Caco-2 (cell line): ENCODE results near the gene ATAD2B. TPM values are rescaled to one million over a fixed set of nuclear protein-coding genes. Genes with fewer than 3 reads are reported as not detected.

Source experiments
- BruUV-seq: library from RNA; stranded (reverse); fragments of 400-500 nt; replicated peaks from 2 replicates; lab custom pipeline; 2021; lab: Mats Ljungman, UMichigan
- CTCF ChIA-PET: fragments of 300-600 bp; sonication (Branson Sonifier 250); formaldehyde crosslinking; loops from one replicate; lab custom pipeline; 2022; ENCODE audit warnings: antibody characterized with exemption; lab: Charles Lee
- POLR2A ChIA-PET: fragments of 300-600 bp; sonication (Branson Sonifier 250); formaldehyde crosslinking; loops from one replicate; lab custom pipeline; 2022; ENCODE audit warnings: antibody characterized with exemption; lab: Charles Lee
- DNase-seq, 2 experiments: peaks; one replicate each; pipeline versions ENCODE4 v3.0.0 to v3.0.0-alpha.2; 2020 to 2022
- H3K27me3 ChIP-seq: replicated peaks from 2 replicates; pipeline ENCODE4 v1.6.0; 2011; ENCODE audit warnings: low read length; ENCODE audit not compliant: control insufficient read depth, insufficient read depth
- H3K36me3 ChIP-seq: 2 replicates; pipeline ENCODE4 v1.5.1; 2011; ENCODE audit warnings: low read length; ENCODE audit not compliant: control insufficient read depth, insufficient read depth
- H3K4me1 ChIP-seq: fragments of 250-450 bp; sonication (Bioruptor Pico); 2 replicates; pipeline ENCODE4 v1.5.1; 2020; ENCODE audit warnings: mild to moderate bottlenecking
- H3K4me3 ChIP-seq: 2 replicates; pipeline ENCODE4 v1.5.1; 2011; ENCODE audit warnings: low read depth, mild to moderate bottlenecking, control low read depth, low read length
- H3K9me3 ChIP-seq: fragments of 250-450 bp; sonication (Bioruptor Pico); 2 replicates; pipeline ENCODE4 v1.5.1; 2020; ENCODE audit warnings: mild to moderate bottlenecking, moderate library complexity
- H3K27ac Mint-ChIP-seq: one replicate; pipeline ENCODE4 v1.8.0; 2022; ENCODE audit warnings: mixed read lengths; ENCODE audit not compliant: unreplicated experiment
- H3K27me3 Mint-ChIP-seq: one replicate; pipeline ENCODE4 v1.8.0; 2022; ENCODE audit warnings: mixed read lengths; ENCODE audit not compliant: insufficient read depth, unreplicated experiment
- H3K36me3 Mint-ChIP-seq: one replicate; pipeline ENCODE4 v1.8.0; 2022; ENCODE audit warnings: mild to moderate bottlenecking, mixed read lengths; ENCODE audit not compliant: insufficient read depth, unreplicated experiment
- H3K4me1 Mint-ChIP-seq: one replicate; pipeline ENCODE4 v1.8.0; 2022; ENCODE audit warnings: low read depth, mixed read lengths; ENCODE audit not compliant: unreplicated experiment
- H3K4me3 Mint-ChIP-seq: one replicate; pipeline ENCODE4 v1.8.0; 2022; ENCODE audit warnings: mild to moderate bottlenecking, moderate library complexity, mixed read lengths; ENCODE audit not compliant: unreplicated experiment
- H3K9me3 Mint-ChIP-seq: one replicate; pipeline ENCODE4 v1.8.0; 2022; ENCODE audit warnings: mixed read lengths; ENCODE audit not compliant: unreplicated experiment
- CTCF ChIP-seq, 2 experiments: fragments of 200-600 bp in 1 of 2; IDR thresholded peaks; 1 replicate in 1 of 2; 2 replicates in 1 of 2; pipeline versions ENCODE4 v1.5.1 to v1.8.0; 2011 to 2022; ENCODE audit warnings: antibody characterized with exemption in 1 of 2, control low read depth in 1 of 2, inconsistent platforms in 1 of 2, low read depth in 1 of 2, low read length in 1 of 2, mild to moderate bottlenecking in 1 of 2, moderate library complexity in 1 of 2; ENCODE audit not compliant: insufficient read depth in 1 of 2, severe bottlenecking in 1 of 2, unreplicated experiment in 1 of 2
- intact Hi-C: fragments of 100-400 bp; cut with micrococcal nuclease; formaldehyde crosslinking; loops from one replicate; pipeline ENCODE4 v1.10.0; 2022; ENCODE audit not compliant: unreplicated experiment
- total RNA-seq: library from RNA; stranded (reverse); gene quantifications from 2 replicates; pipeline ENCODE4 v1.2.3, GENCODE V29; 2022

Gene ATAD2B
- total RNA-seq, 1 experiment from 2014 or later = 32.1 TPM

- no peaks in the 10 kb centered on the region for H3K9me3 ChIP-seq
- no peak for DNase-seq
- H3K27me3 ChIP-seq = no peaks in the 10 kb centered on the region
- ChIA-PET CTCF (interaction anchor here (0.7 to 2.2 kb wide), 2 partner anchors 180 to 253 kb away, joined by 3 to 11 read pairs; partner anchors contain the start of gene SF3B6), POLR2A (no interaction called here)
- Mint-ChIP-seq H3K36me3 (peaks cover 16% of the 10 kb centered on the region), H3K9me3 (no peaks in the 10 kb centered on the region), H3K27me3 (no peaks in the 10 kb centered on the region), H3K27ac (no peak overlapping the region), H3K4me1 (no peaks in the 10 kb centered on the region), H3K4me3 (no peak overlapping the region)
- no peaks in the 10 kb centered on the region for H3K36me3 ChIP-seq
- no peak for TF ChIP-seq CTCF (IDR thresholded peaks at IDR 0.05; ENCODE audit: insufficient read depth in 1 of 2, low read depth in 1 of 2, low read length in 1 of 2, severe bottlenecking in 1 of 2, unreplicated experiment in 1 of 2)
- intact Hi-C loops = loop anchor here (1.0 to 5.0 kb wide), 4 partner anchors 103 to 340 kb away; partner anchors contain the start of genes ATAD2B and TP53I3
- H3K4me1 ChIP-seq = no peaks in the 10 kb centered on the region
- no peak overlapping the region for H3K4me3 ChIP-seq
- BruUV-seq = no TSS peak
Measured at GRCh38 chr2:23823863-23824262, 103.1 kb downstream of the ATAD2B start.

- intact Hi-C loops = no loop called here
- no peaks in the 10 kb centered on the region for H3K9me3 Mint-ChIP-seq
- H3K27ac Mint-ChIP-seq = no peak overlapping the region
- Histone ChIP-seq H3K9me3 (no peaks in the 10 kb centered on the region), H3K27me3 (no peaks in the 10 kb centered on the region), H3K36me3 (no peaks in the 10 kb centered on the region), H3K4me3 (no peak overlapping the region), H3K4me1 (no peaks in the 10 kb centered on the region)
- ChIA-PET POLR2A (no interaction called here), CTCF (interaction anchor here (0.8 kb wide), 1 partner anchor 10 kb away, joined by 4 read pairs; no protein-coding TSS in a partner anchor)
- H3K4me3 Mint-ChIP-seq = no peak overlapping the region
- H3K4me1 Mint-ChIP-seq = no peaks in the 10 kb centered on the region
- H3K27me3 Mint-ChIP-seq = no peaks in the 10 kb centered on the region
- TF ChIP-seq CTCF (IDR thresholded peaks at IDR 0.05; ENCODE audit: insufficient read depth in 1 of 2, low read depth in 1 of 2, low read length in 1 of 2, severe bottlenecking in 1 of 2, unreplicated experiment in 1 of 2) = no peak
- H3K36me3 Mint-ChIP-seq = peaks cover 5% of the 10 kb centered on the region
- no TSS peak for BruUV-seq
- DNase-seq = no peak
Measured at GRCh38 chr2:23814963-23815362, 112.0 kb downstream of the ATAD2B start.

GRCh38 chr2:23813438-23813837, 113.5 kb downstream of the ATAD2B start:
- CTCF ChIA-PET = no interaction called here
- Histone ChIP-seq H3K9me3 (no peaks in the 10 kb centered on the region), H3K4me1 (no peaks in the 10 kb centered on the region), H3K4me3 (no peak overlapping the region), H3K36me3 (no peaks in the 10 kb centered on the region), H3K27me3 (no peaks in the 10 kb centered on the region)
- Mint-ChIP-seq H3K9me3 (no peaks in the 10 kb centered on the region), H3K27ac (no peak overlapping the region), H3K4me3 (no peak overlapping the region), H3K36me3 (peaks cover 5% of the 10 kb centered on the region), H3K4me1 (no peaks in the 10 kb centered on the region), H3K27me3 (no peaks in the 10 kb centered on the region)
- no TSS peak for BruUV-seq
- no peak for TF ChIP-seq CTCF (IDR thresholded peaks at IDR 0.05; ENCODE audit: insufficient read depth in 1 of 2, low read depth in 1 of 2, low read length in 1 of 2, severe bottlenecking in 1 of 2, unreplicated experiment in 1 of 2)
- intact Hi-C loops = no loop called here
- POLR2A ChIA-PET = interaction anchor here (0.9 kb wide), 1 partner anchor 234 kb away, joined by 4 read pairs; no protein-coding TSS in a partner anchor
- no peak for DNase-seq
